Measurements from ENCODE around the gene GNB1L. TPM values are rescaled to one million over a fixed set of nuclear protein-coding genes. Genes with fewer than 3 reads are reported as not detected.

GNB1L gene
- total and polyA plus RNA-seq, 2 of the 13 experiments (the other 11 are each of a cell fraction or from before 2014, with no cell fraction given) = 2.5 to 7.4 TPM

DNA sequence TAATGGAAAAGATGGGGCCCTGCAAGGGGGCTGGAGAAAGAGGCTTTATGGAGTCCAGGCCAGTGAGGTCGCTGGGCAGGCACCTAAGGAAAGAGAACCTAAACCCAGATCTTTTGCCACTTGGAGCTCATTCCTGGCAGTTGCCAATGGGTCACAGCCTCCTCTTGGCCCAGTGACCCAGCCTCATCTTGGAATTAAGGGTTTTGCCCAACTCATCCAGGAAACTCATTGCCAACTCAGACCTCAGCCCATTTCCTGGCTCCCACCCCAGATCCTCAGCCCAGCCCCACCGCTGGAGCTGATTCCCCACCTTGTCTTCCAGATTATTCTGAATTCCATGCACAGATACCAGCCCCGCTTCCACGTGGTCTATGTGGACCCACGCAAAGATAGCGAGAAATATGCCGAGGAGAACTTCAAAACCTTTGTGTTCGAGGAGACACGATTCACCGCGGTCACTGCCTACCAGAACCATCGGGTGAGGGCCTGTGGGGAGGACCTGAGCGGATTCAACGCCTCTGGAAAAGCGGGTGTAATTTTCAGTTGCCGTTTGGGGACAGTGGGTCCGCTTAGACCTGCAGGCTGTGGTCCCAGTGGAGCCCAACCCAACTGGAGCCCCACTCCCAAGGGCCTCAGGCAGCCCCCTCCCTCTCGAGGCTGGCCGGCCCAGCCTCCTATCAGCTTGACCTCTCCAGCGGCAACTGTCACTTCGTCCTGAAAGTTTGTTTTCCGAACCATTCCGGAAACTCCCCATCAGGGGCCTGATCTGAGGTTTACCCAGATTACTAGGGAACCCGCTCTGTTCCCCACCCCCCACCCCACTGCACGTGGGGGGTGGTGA lies 89.8 kb downstream of the GNB1L start:
- Histone ChIP-seq H3K4me3 (replicated peaks in 1 of 3; ENCODE audit: insufficient read depth in 1 of 3, low read depth in 2 of 3, low read length in 3 of 3) (no peak overlapping the region), H3K36me3 (replicated peaks in 1 of 2; ENCODE audit: control insufficient read depth in 1 of 2, insufficient read depth in 2 of 2, low read length in 2 of 2) (no peaks in the 10 kb centered on the region), H3K4me1 (ENCODE audit: insufficient read depth, low read length) (peaks cover 34% of the 10 kb centered on the region), H3K27ac (ENCODE audit: extremely low read length, insufficient read depth, low read length) (no peak overlapping the region), H4K20me1 (ENCODE audit: insufficient read depth, low read length) (no peaks in the 10 kb centered on the region), H3K79me2 (ENCODE audit: insufficient read depth, low read length) (no peaks in the 10 kb centered on the region), H3K9me3 (ENCODE audit: low read length) (no peaks in the 10 kb centered on the region), H2AFZ (ENCODE audit: low read length) (no peak overlapping the region), H3K27me3 (ENCODE audit: control insufficient read depth in 1 of 2, insufficient read depth in 2 of 2, low read length in 2 of 2) (peaks cover 26 to 85% of the 10 kb centered on the region in 2 experiments), H3K4me2 (ENCODE audit: low read depth, low read length) (no peak overlapping the region), H3K9ac (ENCODE audit: insufficient read depth, low read depth, low read length) (no peak overlapping the region)
- in situ Hi-C loops (cut with HindIII; ENCODE audit: extremely low pct_ligation_motif_present, low pct_unique_long_range_greater_than_20kb) = no loop called here
- DNase-seq (ENCODE audit: low spot score) (no peak), FAIRE-seq (no peak), ATAC-seq (no peak)
- CTCF ChIA-PET (ENCODE audit: low intra/inter-chr PET ratio, low total read pairs) = no interaction called here
- intact Hi-C loops (cut with micrococcal nuclease; ENCODE audit: unreplicated experiment) = no loop called here
- 68% methylated on average over 22 of the region's 25 CpGs for WGBS (ENCODE audit: low lambda C conversion rate)
- POLR2A ChIA-PET = no interaction called here
- no TSS peak for BruUV-seq (replicated peaks)
- TF ChIP-seq, protein P1, sequence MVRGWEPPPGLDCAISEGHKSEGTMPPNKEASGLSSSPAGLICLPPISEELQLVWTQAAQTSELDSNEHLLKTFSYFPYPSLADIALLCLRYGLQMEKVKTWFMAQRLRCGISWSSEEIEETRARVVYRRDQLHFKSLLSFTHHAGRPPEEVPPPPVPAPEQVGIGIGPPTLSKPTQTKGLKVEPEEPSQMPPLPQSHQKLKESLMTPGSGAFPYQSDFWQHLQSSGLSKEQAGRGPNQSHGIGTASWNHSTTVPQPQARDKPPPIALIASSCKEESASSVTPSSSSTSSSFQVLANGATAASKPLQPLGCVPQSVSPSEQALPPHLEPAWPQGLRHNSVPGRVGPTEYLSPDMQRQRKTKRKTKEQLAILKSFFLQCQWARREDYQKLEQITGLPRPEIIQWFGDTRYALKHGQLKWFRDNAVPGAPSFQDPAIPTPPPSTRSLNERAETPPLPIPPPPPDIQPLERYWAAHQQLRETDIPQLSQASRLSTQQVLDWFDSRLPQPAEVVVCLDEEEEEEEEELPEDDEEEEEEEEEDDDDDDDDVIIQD (CRISPR knock-in tag; IDR thresholded peaks at IDR 0.05; ENCODE audit: low read depth) = no peak
- TF ChIP-seq, protein P2, sequence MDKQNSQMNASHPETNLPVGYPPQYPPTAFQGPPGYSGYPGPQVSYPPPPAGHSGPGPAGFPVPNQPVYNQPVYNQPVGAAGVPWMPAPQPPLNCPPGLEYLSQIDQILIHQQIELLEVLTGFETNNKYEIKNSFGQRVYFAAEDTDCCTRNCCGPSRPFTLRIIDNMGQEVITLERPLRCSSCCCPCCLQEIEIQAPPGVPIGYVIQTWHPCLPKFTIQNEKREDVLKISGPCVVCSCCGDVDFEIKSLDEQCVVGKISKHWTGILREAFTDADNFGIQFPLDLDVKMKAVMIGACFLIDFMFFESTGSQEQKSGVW (CRISPR knock-in tag; IDR thresholded peaks at IDR 0.05; ENCODE audit: borderline replicate concordance) = no peak
- TF ChIP-seq, protein P3, sequence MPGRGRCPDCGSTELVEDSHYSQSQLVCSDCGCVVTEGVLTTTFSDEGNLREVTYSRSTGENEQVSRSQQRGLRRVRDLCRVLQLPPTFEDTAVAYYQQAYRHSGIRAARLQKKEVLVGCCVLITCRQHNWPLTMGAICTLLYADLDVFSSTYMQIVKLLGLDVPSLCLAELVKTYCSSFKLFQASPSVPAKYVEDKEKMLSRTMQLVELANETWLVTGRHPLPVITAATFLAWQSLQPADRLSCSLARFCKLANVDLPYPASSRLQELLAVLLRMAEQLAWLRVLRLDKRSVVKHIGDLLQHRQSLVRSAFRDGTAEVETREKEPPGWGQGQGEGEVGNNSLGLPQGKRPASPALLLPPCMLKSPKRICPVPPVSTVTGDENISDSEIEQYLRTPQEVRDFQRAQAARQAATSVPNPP (CRISPR knock-in tag; IDR thresholded peaks at IDR 0.05) = no peak
- TF ChIP-seq ZNF235 (CRISPR knock-in tag; IDR thresholded peaks at IDR 0.05; ENCODE audit: borderline replicate concordance) (no peak), FOSL2 (CRISPR knock-in tag; IDR thresholded peaks at IDR 0.05) (no peak), SIX1 (CRISPR knock-in tag; IDR thresholded peaks at IDR 0.05; ENCODE audit: borderline replicate concordance) (no peak), ZNF354B (CRISPR knock-in tag; IDR thresholded peaks at IDR 0.05) (no peak), SETDB1 (CRISPR knock-in tag; IDR thresholded peaks at IDR 0.05; ENCODE audit: borderline replicate concordance) (no peak), ISL2 (CRISPR knock-in tag; IDR thresholded peaks at IDR 0.05) (no peak), HNRNPLL (IDR thresholded peaks at IDR 0.05; ENCODE audit: low read depth, low read length, poor library complexity, severe bottlenecking) (no peak), ZNF350 (CRISPR knock-in tag; IDR thresholded peaks at IDR 0.05; ENCODE audit: borderline replicate concordance, low read depth) (no peak)
- TF ChIP-seq, protein P4, sequence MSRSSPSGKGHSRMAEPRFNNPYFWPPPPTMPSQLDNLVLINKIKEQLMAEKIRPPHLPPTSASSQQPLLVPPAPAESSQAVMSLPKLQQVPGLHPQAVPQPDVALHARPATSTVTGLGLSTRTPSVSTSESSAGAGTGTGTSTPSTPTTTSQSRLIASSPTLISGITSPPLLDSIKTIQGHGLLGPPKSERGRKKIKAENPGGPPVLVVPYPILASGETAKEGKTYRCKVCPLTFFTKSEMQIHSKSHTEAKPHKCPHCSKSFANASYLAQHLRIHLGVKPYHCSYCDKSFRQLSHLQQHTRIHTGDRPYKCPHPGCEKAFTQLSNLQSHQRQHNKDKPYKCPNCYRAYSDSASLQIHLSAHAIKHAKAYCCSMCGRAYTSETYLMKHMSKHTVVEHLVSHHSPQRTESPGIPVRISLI (CRISPR knock-in tag; IDR thresholded peaks at IDR 0.05; ENCODE audit: borderline replicate concordance) = no peak
- TF ChIP-seq, protein P5, sequence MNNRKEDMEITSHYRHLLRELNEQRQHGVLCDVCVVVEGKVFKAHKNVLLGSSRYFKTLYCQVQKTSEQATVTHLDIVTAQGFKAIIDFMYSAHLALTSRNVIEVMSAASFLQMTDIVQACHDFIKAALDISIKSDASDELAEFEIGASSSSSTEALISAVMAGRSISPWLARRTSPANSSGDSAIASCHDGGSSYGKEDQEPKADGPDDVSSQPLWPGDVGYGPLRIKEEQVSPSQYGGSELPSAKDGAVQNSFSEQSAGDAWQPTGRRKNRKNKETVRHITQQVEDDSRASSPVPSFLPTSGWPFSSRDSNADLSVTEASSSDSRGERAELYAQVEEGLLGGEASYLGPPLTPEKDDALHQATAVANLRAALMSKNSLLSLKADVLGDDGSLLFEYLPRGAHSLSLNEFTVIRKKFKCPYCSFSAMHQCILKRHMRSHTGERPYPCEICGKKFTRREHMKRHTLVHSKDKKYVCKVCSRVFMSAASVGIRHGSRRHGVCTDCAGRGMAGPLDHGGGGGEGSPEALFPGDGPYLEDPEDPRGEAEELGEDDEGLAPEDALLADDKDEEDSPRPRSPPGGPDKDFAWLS (CRISPR knock-in tag; IDR thresholded peaks at IDR 0.05; ENCODE audit: borderline replicate concordance) = no peak

Measured in HepG2 (cell line).